GM19099 (cell line): ENCODE measurements around the gene NHS.

Experiments used
- POLR2A ChIP-seq: IDR thresholded peaks from 3 replicates; pipeline ENCODE4 v1.6.1; 2011; ENCODE audit warnings: low read depth; ENCODE audit not compliant: insufficient read length; ENCODE audit errors: extremely low read depth

The NHS gene

GRCh38 chrX:17564689-17565409 lies 189.8 kb downstream of the NHS start:
- TF ChIP-seq POLR2A, result no peak

- TF ChIP-seq POLR2A, result no peak
Observed at GRCh38 chrX:17566740-17567139, 191.7 kb downstream of the NHS start.

- TF ChIP-seq POLR2A, result no peak
Observed at GRCh38 chrX:17567187-17567586, 192.2 kb downstream of the NHS start.

- TF ChIP-seq POLR2A, result no peak
Observed at GRCh38 chrX:17567821-17568220, 192.8 kb downstream of the NHS start.

- TF ChIP-seq POLR2A, result no peak
Observed at GRCh38 chrX:17579026-17579425, 204.0 kb downstream of the NHS start.

- no peak for TF ChIP-seq POLR2A
Observed at GRCh38 chrX:17580539-17581152, 205.6 kb downstream of the NHS start.

GRCh38 chrX:17581641-17582040 lies 206.6 kb downstream of the NHS start:
- no peak for TF ChIP-seq POLR2A

- no peak for TF ChIP-seq POLR2A
Observed at GRCh38 chrX:17584248-17584681, 209.3 kb downstream of the NHS start.

- TF ChIP-seq POLR2A, result no peak
Observed at GRCh38 chrX:17585006-17585405, 210.0 kb downstream of the NHS start.

GRCh38 chrX:17587366-17587765 lies 212.4 kb downstream of the NHS start:
- TF ChIP-seq POLR2A, result no peak

- no peak for TF ChIP-seq POLR2A
Observed at GRCh38 chrX:17588303-17588702, 213.3 kb downstream of the NHS start.

- TF ChIP-seq POLR2A, result no peak
Observed at GRCh38 chrX:17590892-17591740, 216.1 kb downstream of the NHS start.

GRCh38 chrX:17591741-17592110 lies 216.7 kb downstream of the NHS start:
- no peak for TF ChIP-seq POLR2A

- TF ChIP-seq POLR2A, result no peak
Observed at GRCh38 chrX:17592117-17592516, 217.1 kb downstream of the NHS start.

- TF ChIP-seq POLR2A, result no peak
Observed at GRCh38 chrX:17594693-17595092, 219.7 kb downstream of the NHS start.
